Measurements from ENCODE around the gene PDE8A.
A peak's percentile ranks its signal among the peaks of the same experiment; 100 is the strongest.

The PDE8A gene

GRCh38 chr15:84981711-84982300 lies at the start of gene PDE8A:
TSS of gene PDE8A (plus strand) at chr15:84981856. CDS start at chr15:84982163, 307 bp downstream.
- Mint-ChIP-seq H3K9me3 (no peaks in the 10 kb centered on the region), H3K4me3 (peak within 1 kb of the TSS; percentile 93), H3K27me3 (peaks cover 3% of the 10 kb centered on the region), H3K27ac (peak within 1 kb of the TSS; percentile 94), H3K36me3 (ENCODE audit: low read depth) (peaks cover 4% of the 10 kb centered on the region), H3K4me1 (ENCODE audit: low read depth) (peaks cover 51% of the 10 kb centered on the region)

GRCh38 chr15:84934942-84935729 lies 46.5 kb upstream of the PDE8A start:
- H3K4me1 Mint-ChIP-seq (ENCODE audit: low read depth) = peaks cover under 1% of the 10 kb centered on the region
- H3K9me3 Mint-ChIP-seq = no peaks in the 10 kb centered on the region
- peaks cover 7% of the 10 kb centered on the region for H3K27me3 Mint-ChIP-seq
- H3K36me3 Mint-ChIP-seq (ENCODE audit: low read depth) = no peaks in the 10 kb centered on the region
- H3K4me3 Mint-ChIP-seq = no peak overlapping the region
- H3K27ac Mint-ChIP-seq = no peak overlapping the region

GRCh38 chr15:84937144-84937543 lies 44.5 kb upstream of the PDE8A start:
- Mint-ChIP-seq H3K4me1 (ENCODE audit: low read depth) (no peaks in the 10 kb centered on the region), H3K36me3 (ENCODE audit: low read depth) (no peaks in the 10 kb centered on the region), H3K4me3 (no peak overlapping the region), H3K9me3 (no peaks in the 10 kb centered on the region), H3K27me3 (peaks cover 7% of the 10 kb centered on the region), H3K27ac (no peak overlapping the region)

GRCh38 chr15:84938726-84939125 lies 42.9 kb upstream of the PDE8A start:
- Mint-ChIP-seq H3K27me3 (peaks cover 7% of the 10 kb centered on the region), H3K4me1 (ENCODE audit: low read depth) (no peaks in the 10 kb centered on the region), H3K36me3 (ENCODE audit: low read depth) (no peaks in the 10 kb centered on the region), H3K27ac (no peak overlapping the region), H3K9me3 (no peaks in the 10 kb centered on the region), H3K4me3 (no peak overlapping the region)

GRCh38 chr15:84940399-84940798 lies 41.3 kb upstream of the PDE8A start:
- no peaks in the 10 kb centered on the region for H3K9me3 Mint-ChIP-seq
- H3K27ac Mint-ChIP-seq = no peak overlapping the region
- H3K4me3 Mint-ChIP-seq = no peak overlapping the region
- no peaks in the 10 kb centered on the region for H3K36me3 Mint-ChIP-seq (ENCODE audit: low read depth)
- H3K27me3 Mint-ChIP-seq = peaks cover 7% of the 10 kb centered on the region
- no peaks in the 10 kb centered on the region for H3K4me1 Mint-ChIP-seq (ENCODE audit: low read depth)

GRCh38 chr15:84942456-84942855 lies 39.2 kb upstream of the PDE8A start:
- H3K27me3 Mint-ChIP-seq = peaks cover 3% of the 10 kb centered on the region
- no peak overlapping the region for H3K27ac Mint-ChIP-seq
- no peaks in the 10 kb centered on the region for H3K4me1 Mint-ChIP-seq (ENCODE audit: low read depth)
- no peak overlapping the region for H3K4me3 Mint-ChIP-seq
- H3K36me3 Mint-ChIP-seq (ENCODE audit: low read depth) = no peaks in the 10 kb centered on the region
- H3K9me3 Mint-ChIP-seq = no peaks in the 10 kb centered on the region

GRCh38 chr15:84944311-84944710 lies 37.3 kb upstream of the PDE8A start:
- H3K4me3 Mint-ChIP-seq = no peak overlapping the region
- H3K27me3 Mint-ChIP-seq = no peaks in the 10 kb centered on the region
- no peaks in the 10 kb centered on the region for H3K4me1 Mint-ChIP-seq (ENCODE audit: low read depth)
- H3K9me3 Mint-ChIP-seq = no peaks in the 10 kb centered on the region
- no peaks in the 10 kb centered on the region for H3K36me3 Mint-ChIP-seq (ENCODE audit: low read depth)
- H3K27ac Mint-ChIP-seq = no peak overlapping the region

GRCh38 chr15:84944861-84945260 lies 36.8 kb upstream of the PDE8A start:
- Mint-ChIP-seq H3K9me3 (no peaks in the 10 kb centered on the region), H3K36me3 (ENCODE audit: low read depth) (no peaks in the 10 kb centered on the region), H3K4me3 (no peak overlapping the region), H3K27me3 (no peaks in the 10 kb centered on the region), H3K27ac (no peak overlapping the region), H3K4me1 (ENCODE audit: low read depth) (no peaks in the 10 kb centered on the region)

GRCh38 chr15:84946772-84947489 lies 34.7 kb upstream of the PDE8A start:
- Mint-ChIP-seq H3K9me3 (no peaks in the 10 kb centered on the region), H3K27me3 (no peaks in the 10 kb centered on the region), H3K4me3 (no peak overlapping the region), H3K36me3 (ENCODE audit: low read depth) (no peaks in the 10 kb centered on the region), H3K4me1 (ENCODE audit: low read depth) (no peaks in the 10 kb centered on the region), H3K27ac (no peak overlapping the region)

- Mint-ChIP-seq H3K27me3 (no peaks in the 10 kb centered on the region), H3K9me3 (no peaks in the 10 kb centered on the region), H3K36me3 (ENCODE audit: low read depth) (no peaks in the 10 kb centered on the region), H3K4me1 (ENCODE audit: low read depth) (no peaks in the 10 kb centered on the region), H3K27ac (no peak overlapping the region), H3K4me3 (no peak overlapping the region)
Measured at GRCh38 chr15:84947947-84948830, 33.5 kb upstream of the PDE8A start.

GRCh38 chr15:84949043-84949442 lies 32.6 kb upstream of the PDE8A start:
- no peak overlapping the region for H3K27ac Mint-ChIP-seq
- H3K4me1 Mint-ChIP-seq (ENCODE audit: low read depth) = no peaks in the 10 kb centered on the region
- no peak overlapping the region for H3K4me3 Mint-ChIP-seq
- H3K9me3 Mint-ChIP-seq = no peaks in the 10 kb centered on the region
- no peaks in the 10 kb centered on the region for H3K36me3 Mint-ChIP-seq (ENCODE audit: low read depth)
- H3K27me3 Mint-ChIP-seq = no peaks in the 10 kb centered on the region

GRCh38 chr15:84949845-84950569 lies 31.6 kb upstream of the PDE8A start:
- H3K27ac Mint-ChIP-seq = no peak overlapping the region
- H3K9me3 Mint-ChIP-seq = no peaks in the 10 kb centered on the region
- H3K4me1 Mint-ChIP-seq (ENCODE audit: low read depth) = no peaks in the 10 kb centered on the region
- H3K27me3 Mint-ChIP-seq = no peaks in the 10 kb centered on the region
- no peak overlapping the region for H3K4me3 Mint-ChIP-seq
- H3K36me3 Mint-ChIP-seq (ENCODE audit: low read depth) = no peaks in the 10 kb centered on the region

GRCh38 chr15:84950570-84951111 lies 31.0 kb upstream of the PDE8A start:
- Mint-ChIP-seq H3K27me3 (no peaks in the 10 kb centered on the region), H3K4me1 (ENCODE audit: low read depth) (no peaks in the 10 kb centered on the region), H3K36me3 (ENCODE audit: low read depth) (no peaks in the 10 kb centered on the region), H3K9me3 (no peaks in the 10 kb centered on the region), H3K27ac (no peak overlapping the region), H3K4me3 (no peak overlapping the region)

GRCh38 chr15:84951736-84952135 lies 29.9 kb upstream of the PDE8A start:
- Mint-ChIP-seq H3K36me3 (ENCODE audit: low read depth) (no peaks in the 10 kb centered on the region), H3K27ac (no peak overlapping the region), H3K4me1 (ENCODE audit: low read depth) (peaks cover 8% of the 10 kb centered on the region), H3K27me3 (peaks cover 8% of the 10 kb centered on the region), H3K4me3 (no peak overlapping the region), H3K9me3 (no peaks in the 10 kb centered on the region)

Data from stimulated activated naive CD8-positive, alpha-beta T cell treated with anti-CD3 and anti-CD28 coated beads, Interleukin-15, Interleukin-2, amounts not matched to agents 100 ng/mL and 50 ng/mL, for 24 hours (primary cell).